NCI-H82 (cell line): Measurements from ENCODE around the gene ENTPD6.
"Not testable (repeated sequence)": the region's sequence is repeated elsewhere in the genome, so short reads cannot be mapped to it uniquely, and the experiment has no call there.

Experiments used
- DNase-seq: peaks from one replicate; lab custom pipeline; 2025; lab: John Stamatoyannopoulos, UW

Gene ENTPD6

DNA sequence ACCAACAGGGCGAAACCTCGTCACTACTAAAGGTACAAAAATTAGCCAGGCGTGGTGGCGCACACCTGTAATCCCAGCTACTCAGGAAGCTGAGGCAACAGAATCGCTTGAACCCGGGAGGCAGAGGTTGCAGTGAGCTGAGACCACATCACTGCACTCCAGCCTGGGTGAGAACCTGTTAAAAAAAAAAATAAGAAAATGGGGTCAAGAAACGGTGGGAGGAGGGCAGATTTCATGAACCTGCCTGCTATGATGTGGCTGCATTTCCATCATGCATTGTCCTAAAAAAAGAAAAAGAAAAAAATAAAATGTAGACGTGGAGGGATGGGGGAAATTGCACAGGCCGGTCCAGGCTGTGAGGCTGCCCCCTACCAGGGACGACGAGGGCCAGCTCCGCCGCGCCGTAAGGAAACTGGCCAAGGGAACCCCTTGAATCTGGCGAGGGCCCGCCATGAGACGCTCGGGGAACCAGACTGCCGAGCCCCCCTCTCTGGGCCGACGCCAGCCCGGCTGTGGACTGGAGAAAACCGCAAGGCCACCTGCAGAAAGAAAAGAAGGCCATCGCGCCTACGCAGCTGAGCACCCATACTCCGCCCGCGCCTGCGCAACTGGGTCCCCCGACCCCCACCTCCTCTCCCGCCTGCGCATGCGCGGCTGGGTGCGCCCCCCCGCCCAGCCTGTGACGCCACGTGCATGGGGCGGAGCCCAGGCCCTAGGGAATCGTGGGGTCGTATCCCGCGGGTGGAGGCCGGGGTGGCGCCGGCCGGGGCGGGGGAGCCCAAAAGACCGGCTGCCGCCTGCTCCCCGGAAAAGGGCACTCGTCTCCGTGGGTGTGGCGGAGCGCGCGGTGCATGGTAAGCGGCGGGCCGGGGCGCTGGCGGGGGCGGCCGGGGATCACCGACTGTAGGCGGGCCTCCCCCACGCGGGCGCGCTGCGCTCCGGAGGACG is at the start of gene ENTPD6:
TSS of gene ENTPD6 (plus strand) at position 699 of the 948 bp plus-strand sequence. CDS start 10,825 bp downstream, outside the sequence.
- DNase-seq: peak; percentile 95

DNA sequence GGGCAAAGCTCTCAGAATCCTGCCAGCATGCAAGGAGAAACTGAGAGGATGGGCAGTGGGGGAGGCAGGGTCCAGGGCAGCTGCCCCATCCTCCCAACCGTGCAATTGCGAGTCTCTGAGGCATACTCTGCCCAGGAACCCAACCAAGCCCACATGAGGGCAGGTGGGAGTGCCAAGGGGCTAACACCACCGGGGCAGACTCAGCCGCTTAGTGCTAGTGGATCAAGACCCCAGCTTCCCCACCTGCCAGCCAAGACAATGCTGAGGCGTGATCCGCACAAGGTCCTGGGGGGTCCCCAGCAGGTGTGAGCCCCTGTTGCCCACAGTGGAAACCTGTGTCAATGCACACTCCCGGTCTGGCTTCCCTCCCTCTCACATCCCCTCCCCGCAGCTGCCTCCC is 48.5 kb upstream of the ENTPD6 start:
- DNase-seq: no peak

DNA sequence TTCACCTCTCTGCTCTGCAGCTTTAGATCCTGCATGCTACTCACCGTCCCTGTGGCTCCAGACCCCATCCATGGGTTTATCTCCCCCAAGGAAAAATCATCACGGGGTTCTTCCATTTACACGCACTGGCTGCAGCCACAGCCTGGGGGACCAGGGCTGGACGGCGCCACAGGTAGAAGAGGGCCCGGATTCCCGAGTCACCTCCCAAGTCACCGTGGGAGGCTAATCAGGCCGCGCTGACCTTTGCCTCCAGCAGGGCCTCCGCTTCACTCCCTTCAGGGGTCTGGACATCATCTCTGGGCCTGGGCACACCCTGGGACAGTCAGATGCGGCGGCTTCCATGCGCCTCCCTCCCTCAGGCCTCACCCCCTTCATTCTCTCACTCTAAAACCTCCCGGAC is 47.8 kb upstream of the ENTPD6 start:
- no peak for DNase-seq

DNA sequence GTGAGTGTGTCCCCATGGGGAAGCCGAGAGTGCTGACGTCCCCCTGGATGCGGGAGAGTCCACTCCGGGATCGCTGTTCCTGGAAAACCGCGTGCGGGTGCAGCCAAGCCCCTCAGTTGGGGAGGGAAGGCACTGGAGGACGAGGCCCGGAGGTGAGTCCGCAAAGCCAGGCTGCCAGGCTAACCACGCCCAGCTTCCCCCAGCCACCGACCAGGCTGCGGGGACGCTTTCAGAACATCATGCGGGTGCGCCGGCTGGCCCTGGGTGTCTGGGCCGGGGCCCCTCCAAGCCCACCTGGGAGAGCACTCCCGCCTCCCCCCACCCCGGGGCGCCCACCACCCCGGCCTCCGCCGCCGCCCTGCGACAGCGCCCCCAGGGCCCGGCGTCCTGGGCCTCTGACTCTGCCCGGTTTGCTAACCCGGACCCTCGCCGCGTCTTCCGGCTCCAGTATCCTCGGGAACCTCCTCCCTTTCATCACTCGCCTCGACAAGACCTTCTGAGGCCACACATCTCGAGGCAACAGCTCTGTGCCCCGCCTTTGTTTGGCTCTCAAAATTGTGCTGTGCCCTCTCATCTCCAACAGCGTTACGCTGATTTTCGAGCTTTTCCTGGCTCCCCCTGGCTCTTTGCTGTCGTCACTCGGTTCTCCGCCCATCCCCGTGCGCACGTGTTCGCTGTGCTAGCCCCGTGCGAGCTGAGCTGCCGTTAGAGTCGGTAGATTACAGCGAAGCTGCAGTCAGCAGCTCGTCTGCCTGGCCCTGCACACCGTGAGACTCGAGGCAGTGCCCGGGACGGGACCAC is 47.1 kb upstream of the ENTPD6 start:
- DNase-seq: peak; percentile 6

DNA sequence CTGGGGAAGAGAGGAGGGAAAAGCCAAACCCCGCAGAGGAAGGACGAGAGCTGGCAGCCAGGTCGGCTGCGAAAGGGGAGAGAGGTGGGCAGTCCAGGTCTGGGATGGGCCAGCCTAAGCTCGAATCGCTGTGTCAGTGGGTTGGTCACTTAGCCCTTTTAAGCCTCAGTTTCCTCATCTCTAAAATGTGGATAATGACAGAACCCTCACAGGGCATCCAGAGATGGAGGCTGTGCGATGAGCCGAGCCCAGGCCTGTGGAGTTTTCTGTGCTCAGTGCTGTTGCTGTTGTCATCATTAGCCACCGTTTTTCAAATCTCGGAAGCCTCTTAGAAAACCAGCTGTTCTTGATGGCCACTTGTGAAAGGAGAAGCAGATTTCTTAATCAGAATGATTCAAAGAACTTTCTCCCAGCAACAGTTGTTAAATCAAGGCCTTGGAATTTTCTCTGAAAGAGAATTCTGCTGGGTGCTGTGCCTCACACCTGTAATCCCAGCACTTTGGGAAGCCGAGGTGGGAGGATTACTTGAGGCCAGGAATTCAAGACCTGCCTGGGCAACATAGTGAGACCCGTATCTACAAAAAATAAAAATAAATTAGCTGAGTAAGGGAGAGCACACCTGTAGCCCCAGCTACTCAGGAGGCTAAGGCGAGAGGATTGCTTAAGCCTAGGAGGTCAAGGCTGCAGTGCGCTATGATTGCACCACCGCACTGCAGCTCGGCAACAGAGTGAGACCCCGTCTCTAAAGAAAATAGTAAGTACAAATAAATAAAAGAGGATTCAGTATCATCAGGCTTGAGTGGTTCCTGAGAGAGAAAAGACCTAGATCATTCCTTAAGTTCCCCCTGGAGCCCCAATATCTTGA is 46.3 kb upstream of the ENTPD6 start:
- no peak for DNase-seq

DNA sequence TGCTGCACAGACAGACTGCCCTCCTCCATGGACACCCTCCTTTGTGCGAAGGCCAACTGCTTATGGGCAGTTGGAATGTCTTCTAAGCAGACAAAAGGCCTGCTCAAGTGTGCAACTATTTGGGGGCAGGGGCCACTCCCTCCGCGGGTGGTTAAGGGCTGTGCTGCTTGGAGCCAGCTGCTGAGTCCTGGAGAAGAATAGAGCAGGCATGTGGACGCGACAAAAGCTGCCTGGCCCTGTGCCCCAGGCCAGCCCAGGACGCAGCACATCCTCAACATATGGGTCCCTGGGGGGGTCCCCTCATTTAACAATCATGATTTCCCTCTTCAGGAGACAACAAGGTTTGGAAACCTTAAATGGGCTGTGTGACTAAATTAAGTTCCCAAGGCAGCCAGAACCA is 45.5 kb upstream of the ENTPD6 start:
- DNase-seq: no peak

DNA sequence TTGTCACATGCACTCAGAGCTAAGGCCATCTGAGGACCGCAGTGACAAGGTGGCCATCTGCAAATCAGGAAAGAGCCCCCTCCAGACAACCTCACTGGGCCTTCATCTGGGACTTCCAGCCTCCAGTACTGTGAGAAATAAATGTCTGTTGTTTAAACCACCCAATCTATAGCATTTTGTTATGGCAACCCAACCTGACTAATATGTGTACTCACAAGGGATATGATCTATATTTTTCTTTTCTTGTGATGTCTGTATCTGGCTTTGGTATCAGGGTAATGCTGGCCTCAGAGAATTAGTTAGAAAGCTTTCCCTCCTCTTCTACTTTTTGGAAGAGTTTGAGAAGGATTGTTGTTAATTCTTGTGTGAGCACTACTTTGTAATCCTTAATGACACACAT is 37.5 kb upstream of the ENTPD6 start:
- no peak for DNase-seq

DNA sequence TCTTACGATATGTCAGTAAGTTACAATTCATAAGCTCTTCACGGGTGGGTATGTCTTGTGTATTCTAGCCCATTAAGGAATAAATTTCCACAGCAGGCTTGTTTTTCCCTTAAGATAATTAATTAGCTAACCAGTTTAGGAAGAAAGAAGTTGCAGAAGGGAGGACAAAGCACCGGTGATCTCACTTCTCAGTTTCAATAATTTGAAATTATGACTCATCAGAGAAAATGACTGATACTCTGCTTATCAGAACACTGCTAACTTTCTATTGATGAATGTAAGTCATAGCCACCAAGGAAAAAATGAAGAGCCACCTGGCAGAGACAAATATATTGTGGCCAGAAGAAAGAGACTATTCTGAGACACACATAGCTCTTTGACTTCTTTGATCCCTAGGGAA is 35.0 kb upstream of the ENTPD6 start:
- DNase-seq: no peak

DNA sequence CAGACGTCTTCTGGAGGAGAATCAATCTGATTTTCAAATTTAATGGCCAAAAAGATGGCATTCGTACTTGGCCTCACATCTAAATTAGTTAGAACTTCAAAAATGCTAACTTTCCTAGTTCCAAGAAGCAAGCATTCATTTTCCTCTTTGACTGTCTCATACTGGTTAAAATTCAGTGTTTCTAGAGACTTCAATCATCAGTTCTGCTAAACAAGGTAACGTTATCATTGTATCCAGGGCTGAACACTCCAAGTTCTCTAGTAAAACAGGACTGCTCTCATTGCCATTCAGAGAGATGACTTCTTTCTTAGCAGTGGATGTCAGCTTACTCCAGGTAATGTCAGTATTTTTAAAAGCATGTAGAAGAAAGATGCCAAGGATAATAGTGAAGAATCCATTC is 34.6 kb upstream of the ENTPD6 start:
- DNase-seq: no peak

DNA sequence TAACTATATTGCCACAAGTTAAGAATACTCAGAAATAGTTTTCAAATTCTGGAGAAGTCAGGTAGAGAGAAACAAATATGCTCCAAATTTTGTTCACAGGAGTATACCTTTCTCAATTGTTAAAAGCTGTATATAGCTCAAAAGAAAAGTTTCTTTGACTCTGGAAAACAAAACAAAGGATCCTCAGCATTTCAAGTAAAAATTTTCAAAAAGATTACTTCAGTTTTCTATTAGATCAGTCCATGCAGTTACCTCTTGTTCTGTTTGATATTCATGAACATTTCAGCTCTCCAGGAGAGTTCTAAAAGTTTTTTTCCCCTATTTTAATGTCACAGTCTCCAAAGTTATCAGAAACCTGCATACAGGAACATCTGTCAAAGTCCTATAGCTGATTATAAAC is 30.4 kb upstream of the ENTPD6 start:
- no peak for DNase-seq

DNA sequence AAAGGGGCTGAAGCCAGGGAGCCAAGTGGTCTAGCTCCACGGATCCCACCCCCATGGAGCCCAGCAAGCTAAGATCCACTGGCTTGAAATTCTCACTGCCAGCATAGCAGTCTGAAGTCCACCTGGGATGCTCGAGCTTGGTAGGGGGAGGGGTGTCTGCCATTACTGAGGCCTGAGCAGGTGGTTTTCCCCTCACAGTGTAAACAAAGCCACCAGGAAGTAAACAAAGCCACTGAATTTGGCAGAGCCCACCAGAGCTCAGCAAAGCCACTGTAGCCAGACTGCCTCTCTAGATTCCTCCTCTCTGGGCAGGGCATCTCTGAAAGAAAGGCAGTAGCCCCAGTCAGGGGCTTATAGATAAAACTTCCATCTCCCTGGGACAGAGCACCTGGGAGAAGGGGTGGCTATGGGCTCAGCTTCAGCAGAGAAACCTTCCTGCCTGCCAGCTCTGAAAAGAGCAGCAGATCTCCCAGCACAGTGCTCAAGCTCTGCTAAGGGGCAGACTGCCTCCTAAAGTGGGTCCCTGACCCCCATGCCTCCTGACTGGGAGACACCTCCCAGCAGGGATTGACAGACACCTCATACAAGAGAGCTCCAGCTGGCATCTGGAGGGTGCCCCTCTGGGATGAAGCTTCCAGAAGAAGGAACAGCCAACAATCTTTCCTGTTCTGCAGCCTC is 29.3 kb upstream of the ENTPD6 start:
- not testable (repeated sequence) for DNase-seq

DNA sequence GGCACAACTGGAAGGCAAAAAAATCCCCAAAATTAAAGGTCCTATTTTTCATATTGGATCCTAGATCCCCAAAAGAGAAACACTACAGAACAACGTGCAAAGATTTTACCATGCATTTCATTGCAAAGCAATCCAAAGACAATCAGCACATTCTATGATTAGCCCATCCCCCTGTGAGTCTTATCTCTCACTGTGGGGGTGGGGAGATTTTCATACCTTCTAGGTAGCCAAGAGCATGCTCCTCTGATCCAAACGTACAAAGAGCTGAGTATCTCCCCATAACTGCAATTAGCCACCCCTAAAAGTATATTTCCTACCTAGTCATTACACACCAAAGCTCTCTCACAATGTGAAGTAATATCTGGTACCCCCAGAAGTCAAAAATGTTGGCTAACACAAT is 22.2 kb upstream of the ENTPD6 start:
- no peak for DNase-seq

DNA sequence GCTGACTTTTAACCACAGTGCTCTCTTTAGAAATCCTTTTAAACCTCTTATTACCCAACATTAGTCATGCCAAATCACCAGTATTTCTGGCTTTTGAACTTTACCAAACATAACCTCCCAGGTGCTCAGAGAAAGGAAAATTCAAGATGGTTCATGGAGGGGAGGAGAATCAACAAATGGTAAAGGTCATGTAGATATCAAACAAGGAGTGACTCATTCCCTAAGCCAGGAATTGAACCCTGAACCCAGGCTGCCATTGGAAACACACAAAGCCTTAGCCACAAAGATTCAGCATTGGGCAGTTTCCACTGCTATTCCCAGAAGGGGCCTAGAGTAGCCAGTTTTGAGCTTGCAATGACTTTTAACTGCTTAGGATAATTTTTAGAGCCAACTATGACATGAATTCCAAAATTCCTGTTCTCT is 21.6 kb upstream of the ENTPD6 start:
- no peak for DNase-seq

DNA sequence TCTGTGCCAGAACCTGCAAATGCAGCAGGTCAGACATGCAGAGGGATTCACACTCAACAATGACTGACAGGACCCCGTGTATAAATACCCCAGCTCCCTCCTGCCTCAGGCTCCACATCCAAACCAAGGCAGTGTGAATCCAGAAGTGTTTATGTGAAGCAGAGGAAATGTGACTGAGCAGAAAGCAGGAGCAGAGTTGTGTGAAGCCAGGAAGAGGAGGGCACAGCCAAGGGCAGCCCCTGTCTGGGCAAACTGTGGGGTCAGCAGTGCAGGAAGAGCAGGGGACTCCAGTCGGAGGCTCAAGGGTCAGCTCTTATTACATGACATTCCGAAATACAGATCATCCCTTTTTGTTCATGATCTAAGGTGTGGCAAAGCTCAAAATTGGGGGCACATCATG is 19.3 kb upstream of the ENTPD6 start:
- DNase-seq: no peak

DNA sequence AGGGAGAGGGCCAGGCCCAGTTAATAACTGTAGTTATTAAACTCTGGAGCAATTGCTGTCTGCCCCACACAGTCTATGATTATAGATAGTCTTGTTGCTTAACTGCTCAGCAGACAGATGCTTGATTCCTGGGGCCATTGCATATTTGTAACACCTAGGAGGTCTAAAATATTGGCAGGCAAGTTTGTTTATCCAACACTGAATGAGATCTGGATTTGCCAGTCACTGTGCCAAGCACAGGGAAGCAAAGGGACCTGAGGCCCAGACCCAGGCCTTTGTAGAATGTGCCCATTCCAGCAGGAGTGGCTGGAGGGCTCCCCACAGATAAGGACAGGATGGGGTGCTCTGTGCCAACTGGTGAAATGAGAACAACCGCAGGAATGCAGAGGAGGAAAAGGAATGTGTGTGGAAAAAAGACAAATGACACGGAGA is 17.6 kb upstream of the ENTPD6 start:
- DNase-seq: no peak

DNA sequence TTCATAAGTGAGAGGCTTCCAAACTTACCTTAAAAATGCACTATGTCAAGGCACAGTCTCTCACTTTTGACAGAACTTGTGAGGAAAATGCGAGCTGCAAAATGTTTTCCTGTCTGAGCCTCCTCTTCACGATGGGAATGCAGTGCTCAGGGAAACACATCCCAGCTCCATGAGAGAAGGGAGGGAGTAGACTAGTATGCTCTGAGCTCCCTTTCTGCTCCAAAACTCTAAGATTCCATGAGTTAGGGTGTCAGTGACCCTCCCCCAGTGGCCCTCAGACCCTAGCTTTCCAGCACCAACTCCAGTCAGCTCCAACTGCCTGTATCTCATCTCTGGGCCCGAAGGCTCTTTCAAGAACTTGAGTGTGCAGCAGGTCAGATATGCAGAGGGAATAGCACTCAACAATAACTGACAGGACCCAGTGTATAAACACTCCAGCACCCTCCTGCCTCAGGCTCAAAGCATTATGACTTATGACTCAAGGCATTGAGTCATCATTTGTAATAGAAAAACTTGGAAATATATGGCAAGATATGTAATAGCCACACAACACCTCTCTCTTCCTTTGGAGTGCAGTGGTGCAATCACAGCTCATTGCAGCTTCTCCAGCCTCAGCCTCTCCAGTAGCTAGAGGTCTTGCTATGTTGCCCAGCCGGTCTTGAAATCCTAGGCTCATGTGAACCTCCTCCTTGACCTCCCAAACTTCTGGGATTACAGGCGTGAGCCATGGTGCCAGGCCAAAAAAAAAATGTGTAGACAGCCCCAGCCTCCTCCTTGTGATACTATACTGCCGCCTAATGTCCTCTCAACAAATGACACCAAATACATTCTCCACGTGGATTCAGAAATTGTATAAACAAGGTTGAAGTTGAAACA is 16.7 kb upstream of the ENTPD6 start:
- peak; percentile 69 for DNase-seq

DNA sequence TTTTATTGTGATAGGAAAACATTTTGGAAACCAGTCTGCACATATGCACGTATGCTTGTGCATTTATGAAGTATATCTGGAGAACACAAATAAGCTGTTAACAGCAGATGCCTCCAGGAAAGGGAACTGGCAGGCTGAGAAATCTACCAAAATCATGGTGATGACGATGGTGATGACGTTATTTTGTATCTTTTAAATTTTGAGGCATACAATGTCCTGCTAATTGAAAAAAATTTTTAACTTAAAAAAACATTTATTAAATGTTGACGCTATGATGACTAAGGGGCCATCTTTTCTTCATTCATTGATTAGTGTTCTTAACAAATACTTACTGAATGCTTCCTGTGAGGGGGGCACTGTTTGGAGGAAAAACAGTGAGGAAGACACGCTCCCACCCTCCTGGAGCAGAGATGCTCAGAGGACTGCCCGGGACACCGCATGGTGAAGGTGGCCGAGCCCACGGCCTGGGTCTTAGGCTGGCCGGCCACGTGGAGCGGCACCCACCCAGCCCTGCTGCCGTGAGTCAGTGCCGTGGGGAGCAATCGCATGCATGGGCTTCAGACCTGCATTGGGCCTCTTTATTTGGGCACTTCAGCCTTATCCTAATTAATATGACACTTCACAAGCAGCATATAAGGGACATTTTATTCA is 15.9 kb upstream of the ENTPD6 start:
- no peak for DNase-seq

DNA sequence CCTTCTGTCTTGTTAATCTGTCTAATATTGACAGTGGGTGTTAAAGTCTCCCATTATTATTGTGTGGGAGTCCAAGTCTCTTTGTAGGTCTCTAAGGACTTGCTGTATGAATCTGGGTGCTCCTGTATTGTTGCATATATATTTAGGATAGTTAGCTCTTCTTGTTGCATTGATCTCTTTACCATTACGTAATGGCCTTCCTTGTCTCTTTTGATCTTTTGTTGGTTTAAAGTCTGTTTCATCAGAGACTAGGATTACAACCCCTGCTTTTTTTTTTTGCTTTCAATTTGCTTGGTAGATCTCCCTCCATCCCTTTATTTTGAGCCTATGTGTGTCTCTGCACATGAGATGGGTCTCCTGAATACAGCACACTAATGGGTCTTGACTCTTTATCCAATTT is 11.1 kb upstream of the ENTPD6 start:
- DNase-seq: not testable (repeated sequence)

DNA sequence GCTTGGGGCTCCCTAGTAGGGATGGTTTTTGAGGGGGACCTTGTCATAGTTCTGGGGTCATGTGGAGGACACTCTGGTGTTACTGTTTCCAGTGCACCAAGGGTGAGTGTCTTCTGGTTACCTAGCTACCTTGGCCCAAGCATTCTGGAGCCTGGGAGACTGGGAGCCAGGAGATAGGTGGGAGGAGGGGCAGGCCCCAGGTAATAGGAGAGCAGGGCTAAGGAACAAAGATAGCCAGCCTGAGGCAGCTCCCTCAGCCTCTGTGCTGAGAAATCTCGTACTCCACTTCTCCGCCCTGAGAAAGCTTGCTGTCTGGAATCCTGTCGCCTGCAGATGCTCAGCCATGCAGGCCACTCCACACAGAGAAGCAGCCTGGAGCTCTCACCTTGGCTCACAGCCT is 8.3 kb upstream of the ENTPD6 start:
- no peak for DNase-seq

DNA sequence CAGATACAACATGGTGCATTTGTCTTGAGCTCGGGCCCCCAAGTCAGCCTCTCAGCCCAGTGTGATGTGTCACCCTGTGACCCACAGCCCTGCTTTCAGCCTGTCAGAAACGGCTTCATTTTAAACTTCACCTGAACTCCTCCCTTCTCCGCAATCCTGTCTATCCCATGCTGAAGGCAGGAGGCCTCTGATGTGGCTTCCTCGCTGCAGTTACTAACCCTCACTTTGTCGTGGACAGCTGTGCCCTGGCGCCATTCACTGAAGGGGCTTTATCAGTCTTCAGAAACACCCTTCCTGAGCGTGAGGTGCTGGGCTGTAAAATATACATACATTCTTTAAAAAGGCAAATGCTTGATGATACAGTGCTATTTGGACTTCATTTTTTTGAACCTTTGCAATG is 7.9 kb upstream of the ENTPD6 start:
- DNase-seq: no peak
